HG03064 (cell line): Measurements from ENCODE around the gene CYP1B1.

Experiments
- ATAC-seq: cut with Tn5 transposase; IDR thresholded peaks from one replicate; pipeline ENCODE4 v1.9.1; 2021; ENCODE audit warnings: low read depth; ENCODE audit not compliant: unreplicated experiment

Gene CYP1B1

DNA sequence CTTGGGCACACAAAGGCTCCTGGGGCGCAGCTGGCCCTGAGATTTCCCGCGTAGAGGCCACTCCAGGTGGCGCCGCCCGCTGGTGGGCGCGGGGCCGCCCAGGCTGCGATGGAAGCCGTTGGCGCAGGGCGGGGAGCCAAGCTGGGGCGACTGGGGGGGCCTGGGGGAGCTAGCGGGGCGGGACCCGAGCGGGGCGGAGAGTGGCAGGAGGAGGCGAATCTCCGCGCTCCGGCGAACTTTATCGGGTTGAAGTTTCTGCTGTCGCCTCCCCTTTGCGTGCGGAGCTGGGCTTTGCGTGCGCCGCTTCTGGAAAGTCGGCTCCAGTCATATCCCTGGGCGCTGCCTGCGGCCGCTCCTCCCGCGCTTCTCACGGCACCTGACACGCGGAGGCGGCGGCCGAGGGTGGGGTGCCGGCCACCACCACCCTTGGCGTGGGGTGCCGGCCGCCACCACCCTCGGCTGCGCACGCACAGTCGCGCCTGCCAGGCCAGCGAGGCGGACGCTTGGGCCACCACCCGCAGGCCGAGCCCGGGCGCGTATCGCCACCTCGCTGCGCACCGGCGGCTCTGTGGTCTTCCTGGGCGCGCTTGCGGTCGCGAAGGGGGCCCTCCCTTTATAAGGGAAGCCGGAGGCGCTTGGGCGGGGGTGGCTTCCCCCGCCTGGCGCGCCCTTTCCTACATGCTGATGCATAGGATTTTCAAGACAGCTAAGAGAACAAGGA lies 919 bp upstream of the CYP1B1 start:
- no peak for ATAC-seq

DNA sequence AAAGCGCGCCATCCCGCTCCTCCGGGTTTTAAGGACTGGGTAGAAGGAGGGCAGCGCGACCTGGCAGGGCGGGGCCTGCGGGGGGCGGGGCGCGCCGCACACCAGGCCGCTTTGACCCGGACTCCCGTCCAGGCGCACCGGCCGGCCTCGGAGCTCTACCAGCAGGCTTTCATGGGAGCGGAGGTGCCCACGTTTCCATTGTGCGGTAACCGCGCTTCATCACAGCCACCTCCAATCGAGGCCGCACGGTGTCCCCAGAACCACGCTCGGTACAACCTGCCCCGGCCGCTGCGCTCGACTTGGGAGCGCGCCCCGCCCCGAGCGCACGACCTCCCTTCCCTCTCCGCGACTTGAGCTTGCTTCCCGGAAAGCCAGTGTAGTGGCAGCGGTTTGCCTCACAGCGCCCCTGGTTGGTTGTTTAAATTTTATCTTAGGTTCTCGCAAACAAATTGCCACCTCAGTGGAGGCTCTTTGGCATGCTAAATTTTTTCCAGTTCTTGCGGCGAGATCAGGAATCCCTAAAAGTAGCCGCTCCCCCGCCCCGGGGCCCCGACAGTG lies 280 bp upstream of the CYP1B1 start:
- ATAC-seq: no peak

DNA sequence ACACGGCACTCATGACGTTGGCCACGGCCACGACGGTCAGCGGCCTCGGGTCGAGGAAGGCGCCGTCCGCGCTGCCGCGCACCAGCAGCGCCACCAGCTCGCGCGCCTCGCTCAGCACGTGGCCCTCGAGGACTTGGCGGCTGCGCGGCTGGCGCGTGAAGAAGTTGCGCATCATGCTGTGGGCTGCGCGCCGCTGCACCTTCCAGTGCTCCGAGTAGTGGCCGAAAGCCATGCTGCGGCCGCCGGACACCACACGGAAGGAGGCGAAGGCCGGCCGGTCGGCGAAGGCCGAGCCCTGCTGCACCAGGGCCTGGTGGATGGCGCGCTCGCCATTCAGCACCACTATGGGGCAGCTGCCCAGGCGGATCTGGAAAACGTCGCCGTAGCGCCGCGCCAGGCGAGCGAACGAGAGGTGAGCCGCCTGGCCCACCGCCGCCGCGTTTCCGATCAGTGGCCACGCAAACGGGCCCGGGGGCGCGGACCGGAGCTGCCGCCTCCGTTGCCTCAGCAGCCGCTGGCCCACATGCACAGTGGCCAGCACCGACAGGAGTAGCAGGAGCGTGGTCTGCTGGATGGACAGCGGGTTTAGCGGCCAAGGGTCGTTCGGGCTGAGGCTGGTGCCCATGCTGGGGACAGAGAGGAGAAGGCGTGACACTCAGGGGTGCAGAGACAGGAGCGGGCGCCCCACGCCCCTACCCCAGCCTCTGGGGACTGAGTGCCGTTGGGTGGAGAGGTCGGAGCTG lies 1.0 kb downstream of the CYP1B1 start:
- ATAC-seq: no peak

DNA sequence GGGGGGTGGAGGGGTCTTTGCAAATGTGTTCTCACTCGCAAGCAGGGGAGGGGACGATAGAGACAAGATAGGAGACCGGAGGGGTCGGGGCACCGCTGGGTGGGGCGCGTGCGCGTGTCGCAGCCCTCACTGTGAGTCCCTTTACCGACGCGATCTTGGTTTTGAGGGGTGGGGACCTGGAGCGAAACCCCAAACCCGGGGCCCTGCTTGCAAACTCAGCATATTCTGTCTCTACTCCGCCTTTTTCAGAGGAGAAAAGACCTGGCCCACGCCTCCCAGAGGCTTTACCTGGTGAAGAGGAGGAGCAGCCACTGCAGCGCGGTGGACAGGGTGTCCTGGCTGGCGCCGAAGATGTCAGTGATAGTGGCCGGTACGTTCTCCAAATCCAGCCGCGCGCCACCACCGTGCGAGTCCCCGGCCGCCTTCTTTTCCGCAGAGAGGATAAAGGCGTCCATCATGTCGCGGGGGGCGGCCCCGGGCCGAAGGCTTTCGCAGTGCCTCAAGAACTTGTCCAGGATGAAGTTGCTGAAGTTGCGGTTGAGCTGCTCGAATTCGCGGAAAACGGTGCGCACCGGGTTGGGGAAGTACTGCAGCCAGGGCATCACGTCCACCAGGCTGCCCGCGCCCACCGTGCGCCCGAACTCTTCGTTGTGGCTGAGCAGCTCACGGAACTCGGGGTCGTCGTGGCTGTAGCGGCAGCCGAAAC lies 1.7 kb downstream of the CYP1B1 start:
- no peak for ATAC-seq

- ATAC-seq: no peak
Measured at GRCh38 chr2:38073211-38074057, 2.5 kb downstream of the CYP1B1 start.

GRCh38 chr2:38070438-38070837 lies 5.5 kb downstream of the CYP1B1 start:
- ATAC-seq: no peak

DNA sequence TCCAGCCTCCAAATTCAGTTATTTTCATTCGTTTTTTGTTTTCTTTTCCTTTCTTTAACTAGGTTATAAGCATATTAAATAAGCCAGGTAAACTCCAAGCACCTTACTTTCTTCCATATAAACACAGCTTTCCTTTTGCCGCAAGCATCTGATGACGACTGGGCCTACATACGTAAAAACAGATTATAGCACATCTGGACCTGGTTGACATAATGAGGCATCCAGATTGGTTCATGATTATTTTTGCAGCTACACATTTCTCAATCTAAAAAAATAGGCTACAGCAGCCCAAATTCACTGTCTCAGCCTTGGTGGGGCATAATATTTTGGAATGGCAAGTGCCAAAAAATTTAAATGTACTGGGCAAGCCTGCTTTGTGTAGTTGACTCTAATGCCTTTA lies 7.7 kb downstream of the CYP1B1 start:
- ATAC-seq: no peak

GRCh38 chr2:38066421-38067115 lies 9.4 kb downstream of the CYP1B1 start:
- no peak for ATAC-seq

GRCh38 chr2:38065502-38066135 lies 10.3 kb downstream of the CYP1B1 start:
- no peak for ATAC-seq

- no peak for ATAC-seq
Measured at GRCh38 chr2:38064801-38065501, 11.0 kb downstream of the CYP1B1 start.

GRCh38 chr2:38060236-38061018 lies 15.5 kb downstream of the CYP1B1 start:
- ATAC-seq: no peak

DNA sequence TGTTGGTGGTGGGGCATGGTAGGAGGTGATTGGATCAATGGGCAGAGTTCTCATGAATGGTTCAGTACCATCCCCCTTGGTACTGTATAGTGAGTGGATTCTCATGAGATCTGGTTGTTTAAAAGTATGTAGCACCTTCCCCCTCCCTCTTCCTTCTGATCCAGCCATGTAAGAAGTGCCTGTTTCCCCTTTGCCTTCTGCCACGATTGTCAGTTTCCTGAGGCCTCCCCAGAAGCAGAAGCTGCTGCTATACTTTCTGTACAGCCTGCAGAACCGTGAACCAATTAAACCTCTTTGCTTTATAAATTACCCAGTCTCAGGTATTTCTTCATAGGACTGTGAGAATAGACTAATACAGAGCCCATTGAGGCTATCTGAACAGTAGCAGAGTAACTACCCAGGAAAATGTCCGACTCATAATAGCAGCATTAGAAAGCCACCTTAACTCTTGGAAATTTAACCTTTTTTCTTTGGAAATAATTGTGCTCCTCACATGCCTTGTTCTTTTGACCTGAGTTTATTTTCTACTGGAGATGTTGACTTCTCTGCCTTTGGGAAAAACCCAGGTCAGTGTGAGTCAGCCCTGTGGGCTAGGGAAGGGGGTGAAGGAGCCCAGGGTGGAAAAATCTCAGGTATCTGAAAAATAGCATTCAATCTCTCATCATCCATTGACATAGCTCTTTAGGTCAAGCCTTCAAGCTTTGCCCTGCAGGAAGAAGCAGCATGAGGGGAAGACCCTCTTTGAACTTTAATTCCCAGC lies 18.1 kb downstream of the CYP1B1 start:
- ATAC-seq: no peak

DNA sequence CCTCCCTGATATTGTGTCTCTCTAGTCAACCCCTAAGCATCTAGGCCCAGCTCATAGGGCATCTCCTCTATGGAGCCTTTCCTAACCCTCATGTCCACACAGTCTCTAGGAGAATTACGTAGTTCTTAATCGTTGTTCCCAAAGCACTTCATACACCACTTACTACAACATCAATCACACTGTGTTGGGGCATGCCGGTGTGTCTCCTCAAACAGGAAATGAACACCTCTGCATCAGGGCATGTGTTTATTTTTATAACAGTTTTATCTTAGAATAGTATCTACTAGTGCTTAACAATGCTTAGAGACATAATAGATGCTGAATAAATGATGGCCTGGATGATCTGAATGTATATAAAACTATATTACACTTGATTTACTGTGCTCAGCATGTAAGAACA lies 19.7 kb downstream of the CYP1B1 start:
- no peak for ATAC-seq

GRCh38 chr2:38045811-38046210 lies 30.1 kb downstream of the CYP1B1 start:
- ATAC-seq: no peak

- ATAC-seq: no peak
Measured at GRCh38 chr2:38039121-38039910, 36.6 kb downstream of the CYP1B1 start.

DNA sequence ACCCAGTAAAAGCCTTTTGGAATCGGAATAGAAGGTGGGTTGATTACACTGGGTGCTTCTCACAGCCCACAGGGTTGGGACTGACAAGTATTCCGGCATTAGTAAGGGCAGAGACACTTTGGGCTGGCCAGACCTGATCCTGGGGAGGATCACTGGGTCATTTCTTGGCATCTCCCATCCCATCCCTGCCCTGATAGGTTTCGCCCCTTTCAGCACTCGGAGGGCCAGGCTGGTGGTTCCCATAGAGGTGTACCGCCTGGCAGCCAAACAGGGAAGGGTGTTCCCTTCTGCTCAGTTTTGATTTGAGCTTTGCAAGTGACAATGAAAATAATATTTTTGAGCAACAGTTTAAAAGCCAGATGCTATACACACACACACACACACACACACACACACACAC lies 37.3 kb downstream of the CYP1B1 start:
- no peak for ATAC-seq
